Left cardiac atrium (tissue), 4 donors: ENCODE measurements around the gene NUCB1. TPM values are rescaled to one million over a fixed set of nuclear protein-coding genes. Genes with fewer than 3 reads are reported as not detected.
A peak's percentile ranks its signal among the peaks of the same experiment; 100 is the strongest.
"Not testable (repeated sequence)": the region's sequence is repeated elsewhere in the genome, so short reads cannot be mapped to it uniquely, and the experiment has no call there.

ENCODE experiments used
- ATAC-seq, 2 donors: fragments of 200-7000 bp; cut with Tn5 transposase; one replicate each; pipeline ENCODE4 v1.9.1; 2020; ENCODE audit warnings: mild to moderate bottlenecking in 2 of 2, moderate library complexity in 2 of 2
- DNase-seq: peaks from one replicate; pipeline ENCODE4 v3.0.0-alpha.2; 2020
- intact Hi-C, 2 donors: fragments of 100-400 bp; cut with DNase I; formaldehyde crosslinking; loops; one replicate each; pipeline versions ENCODE4 v1.14.1 to v1.15.1; 2022 to 2023
- long read RNA-seq: library from polyadenylated mRNA; unstranded; transcript quantifications from one replicate; pipeline ENCODE4 v2.0.0, GENCODE V29; 2021
- total RNA-seq, 2 donors: library from RNA; stranded (reverse); fragmentation: NEBNext Ultra II Directional; extraction: Animal tissue kit (Norgen Biotek cat#: 25700); gene quantifications; one replicate each; pipeline ENCODE4 v1.2.1, GENCODE V29; 2021
- donor health status: DM: no; HTN: yes; CAD: no.
- donor health status: DM: no; HTN: yes; CAD: no; lungs with severe emphysema.
- donor health status: DM: yes; HTN: yes; CAD: no.
- donor health status: Dilated cardiomyopathy.

The NUCB1 gene
- total RNA-seq, result 100 to 1,000 TPM; 279 to 342 TPM
- long read RNA-seq, transcript NUCB1-201 (13 exons, 2,668 nt), result major isoform, 749 of 901 reads
- long read RNA-seq, partial matches to known transcripts, result 117 of 901 reads
- long read RNA-seq, other reads (novel, unspliced or antisense), result 31 of 901 reads

- intact Hi-C loops, result loop anchor here in 1 of 2 donors (10.0 kb wide), 1 partner anchor 55 kb away; the partner anchor contains the start of gene BAX
- ATAC-seq, result peak; percentile 97 to 98
- peak; percentile 99 for DNase-seq
These were observed at the start of gene NUCB1 for GRCh38 chr19:48899781-48900476. Gene NUCB1 (plus strand): TSS chr19:48900312. CDS start chr19:48900797, 485 bp downstream.

GRCh38 chr19:48852292-48852691 lies 47.8 kb upstream of the NUCB1 start:
- ATAC-seq (no peak), DNase-seq (no peak)
- intact Hi-C loops, result no loop called here

GRCh38 chr19:48853483-48853882 lies 46.6 kb upstream of the NUCB1 start:
- ATAC-seq (no peak), DNase-seq (no peak)
- intact Hi-C loops, result no loop called here

- no peak for DNase-seq
- intact Hi-C loops, result no loop called here
- ATAC-seq, result no peak
These were observed 46.0 kb upstream of the NUCB1 start for GRCh38 chr19:48854103-48854502.

GRCh38 chr19:48856921-48857320 lies 43.2 kb upstream of the NUCB1 start:
- ATAC-seq (no peak), DNase-seq (no peak)
- intact Hi-C loops, result no loop called here

GRCh38 chr19:48858984-48859710 lies 41.0 kb upstream of the NUCB1 start:
- intact Hi-C loops, result no loop called here
- ATAC-seq (peak in 1 of 2 donors; percentile 74), DNase-seq (no peak)

GRCh38 chr19:48859711-48860572 lies 40.2 kb upstream of the NUCB1 start:
- ATAC-seq (peak in 1 of 2 donors; percentile 54), DNase-seq (no peak)
- intact Hi-C loops, result no loop called here

- intact Hi-C loops, result no loop called here
- DNase-seq (no peak), ATAC-seq (no peak)
These were observed 38.8 kb upstream of the NUCB1 start for GRCh38 chr19:48861313-48861712.

- DNase-seq (no peak), ATAC-seq (no peak)
- intact Hi-C loops, result no loop called here
These were observed 37.3 kb upstream of the NUCB1 start for GRCh38 chr19:48862827-48863226.

GRCh38 chr19:48866692-48867091 lies 33.4 kb upstream of the NUCB1 start:
- intact Hi-C loops, result no loop called here
- DNase-seq (no peak), ATAC-seq (no peak)

GRCh38 chr19:48867123-48867745 lies 32.9 kb upstream of the NUCB1 start:
- intact Hi-C loops, result no loop called here
- DNase-seq, result no peak
- ATAC-seq, result peak in 1 of 2 donors; percentile 6

- DNase-seq, result no peak
- intact Hi-C loops, result no loop called here
These were observed 32.4 kb upstream of the NUCB1 start for GRCh38 chr19:48867746-48868113.

GRCh38 chr19:48868114-48868886 lies 31.8 kb upstream of the NUCB1 start, which contains the start of gene PLEKHA4:
Gene PLEKHA4 (minus strand): TSS chr19:48868617. CDS start chr19:48867620, 997 bp downstream.
- DNase-seq (peak; percentile 89), ATAC-seq (peak; percentile 45 to 48)
- intact Hi-C loops, result no loop called here

More at GRCh38 chr19:48867746-48868113, 32.4 kb upstream of the NUCB1 start:
- ATAC-seq, result no peak

GRCh38 chr19:48870048-48870447 lies 30.1 kb upstream of the NUCB1 start:
- intact Hi-C loops, result loop anchor here in 1 of 2 donors (10.0 kb wide), 1 partner anchor 95 kb away; the partner anchor contains the start of gene FTL
- ATAC-seq, result no peak
- DNase-seq, result no peak

- intact Hi-C loops, result loop anchor here in 1 of 2 donors (10.0 kb wide), 1 partner anchor 93 kb away; the partner anchor contains the start of gene FTL
- not testable (repeated sequence) for ATAC-seq, DNase-seq
These were observed 28.5 kb upstream of the NUCB1 start for GRCh38 chr19:48871471-48872181.

GRCh38 chr19:48872182-48872883 lies 27.8 kb upstream of the NUCB1 start, which contains the start of gene PPP1R15A:
Gene PPP1R15A (plus strand): TSS chr19:48872421. CDS start chr19:48873234, 813 bp downstream.
- ATAC-seq (peak; percentile 71 to 77), DNase-seq (peak; percentile 97)
- intact Hi-C loops, result loop anchor here in 1 of 2 donors (10.0 kb wide), 1 partner anchor 92 kb away; the partner anchor contains the start of gene FTL
